Progenitor cell of endocrine pancreas (in vitro differentiated cells): ENCODE measurements around the gene PSMD13. TPM values are rescaled to one million over a fixed set of nuclear protein-coding genes. Genes with fewer than 3 reads are reported as not detected.

ENCODE experiments used
- DNase-seq: peaks from one replicate; pipeline ENCODE4 v3.0.0; 2021; ENCODE audit warnings: low spot score; ENCODE audit not compliant: unreplicated experiment
- H3K27ac Mint-ChIP-seq: 2 replicates; pipeline ENCODE4 v1.8.0; 2021; ENCODE audit warnings: mild to moderate bottlenecking, moderate library complexity, mixed read lengths
- H3K27me3 Mint-ChIP-seq: 2 replicates; pipeline ENCODE4 v1.8.0; 2021; ENCODE audit warnings: mixed read lengths
- H3K36me3 Mint-ChIP-seq: 2 replicates; pipeline ENCODE4 v1.8.0; 2022; ENCODE audit warnings: mixed read lengths; ENCODE audit not compliant: insufficient read depth
- H3K4me1 Mint-ChIP-seq: 2 replicates; pipeline ENCODE4 v1.8.0; 2021; ENCODE audit warnings: low read depth, mixed read lengths
- H3K4me3 Mint-ChIP-seq: 2 replicates; pipeline ENCODE4 v1.8.0; 2021; ENCODE audit warnings: low read depth, mild to moderate bottlenecking, moderate library complexity, mixed read lengths
- H3K9me3 Mint-ChIP-seq: 2 replicates; pipeline ENCODE4 v1.8.0; 2021; ENCODE audit warnings: low read depth, mixed read lengths
- total RNA-seq: library from RNA; stranded (reverse); gene quantifications from 2 replicates; pipeline ENCODE4 v1.2.1, GENCODE V29; 2021
- TF ChIP-seq, protein P1 (sequence below): fragments of 200-600 bp; sonication (generic); IDR thresholded peaks from one replicate; pipeline ENCODE4 v1.5.0; 2021; ENCODE audit warnings: antibody characterized with exemption, mild to moderate bottlenecking; ENCODE audit not compliant: unreplicated experiment

Gene PSMD13
- total RNA-seq, 1 donor from 2014 or later = 100 TPM

GRCh38 chr11:224424-224823, 12.4 kb upstream of the PSMD13 start:
- no peak for DNase-seq
- peaks cover 1% of the 10 kb centered on the region for H3K36me3 Mint-ChIP-seq
- no peak overlapping the region for H3K27ac Mint-ChIP-seq
- TF ChIP-seq, protein P1, sequence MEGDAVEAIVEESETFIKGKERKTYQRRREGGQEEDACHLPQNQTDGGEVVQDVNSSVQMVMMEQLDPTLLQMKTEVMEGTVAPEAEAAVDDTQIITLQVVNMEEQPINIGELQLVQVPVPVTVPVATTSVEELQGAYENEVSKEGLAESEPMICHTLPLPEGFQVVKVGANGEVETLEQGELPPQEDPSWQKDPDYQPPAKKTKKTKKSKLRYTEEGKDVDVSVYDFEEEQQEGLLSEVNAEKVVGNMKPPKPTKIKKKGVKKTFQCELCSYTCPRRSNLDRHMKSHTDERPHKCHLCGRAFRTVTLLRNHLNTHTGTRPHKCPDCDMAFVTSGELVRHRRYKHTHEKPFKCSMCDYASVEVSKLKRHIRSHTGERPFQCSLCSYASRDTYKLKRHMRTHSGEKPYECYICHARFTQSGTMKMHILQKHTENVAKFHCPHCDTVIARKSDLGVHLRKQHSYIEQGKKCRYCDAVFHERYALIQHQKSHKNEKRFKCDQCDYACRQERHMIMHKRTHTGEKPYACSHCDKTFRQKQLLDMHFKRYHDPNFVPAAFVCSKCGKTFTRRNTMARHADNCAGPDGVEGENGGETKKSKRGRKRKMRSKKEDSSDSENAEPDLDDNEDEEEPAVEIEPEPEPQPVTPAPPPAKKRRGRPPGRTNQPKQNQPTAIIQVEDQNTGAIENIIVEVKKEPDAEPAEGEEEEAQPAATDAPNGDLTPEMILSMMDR = no peak
- H3K4me3 Mint-ChIP-seq = no peak overlapping the region
- no peaks in the 10 kb centered on the region for H3K4me1 Mint-ChIP-seq
- no peaks in the 10 kb centered on the region for H3K9me3 Mint-ChIP-seq
- H3K27me3 Mint-ChIP-seq = no peaks in the 10 kb centered on the region

GRCh38 chr11:225734-226453, 10.9 kb upstream of the PSMD13 start:
- Mint-ChIP-seq H3K4me1 (no peaks in the 10 kb centered on the region), H3K9me3 (no peaks in the 10 kb centered on the region), H3K36me3 (peaks cover 4% of the 10 kb centered on the region), H3K4me3 (no peak overlapping the region), H3K27ac (peak overlapping the region; percentile 46), H3K27me3 (no peaks in the 10 kb centered on the region)
- no peak for DNase-seq
- TF ChIP-seq, protein P1 = no peak

DNA sequence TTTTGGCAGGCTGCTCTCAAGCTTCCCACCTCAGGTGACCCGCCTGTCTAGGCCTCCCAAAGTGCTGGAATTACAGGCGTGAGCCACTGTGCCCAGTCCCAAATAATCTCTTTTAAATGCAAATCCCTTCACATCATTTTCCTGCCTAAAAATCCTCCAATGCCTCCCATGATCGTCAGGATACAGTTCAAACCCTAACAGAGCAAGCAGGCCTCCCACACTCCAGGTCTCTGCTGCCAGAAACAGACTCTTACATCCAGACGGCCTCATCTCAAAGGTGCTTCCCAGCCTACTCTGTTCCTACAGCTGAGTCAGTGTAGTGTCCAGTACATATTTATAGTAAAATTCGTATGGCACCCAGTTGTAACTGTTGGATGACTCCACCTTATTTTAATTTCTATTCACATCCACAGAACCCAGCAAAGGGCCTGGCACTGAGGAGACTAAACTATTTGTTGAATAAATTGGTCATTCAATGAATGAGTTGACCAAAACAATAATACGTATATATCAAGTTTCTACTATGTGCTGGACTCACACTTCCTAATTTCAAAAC, 8.9 kb upstream of the PSMD13 start:
- TF ChIP-seq, protein P1 = no peak
- Mint-ChIP-seq H3K27me3 (no peaks in the 10 kb centered on the region), H3K36me3 (peaks cover 6% of the 10 kb centered on the region), H3K9me3 (no peaks in the 10 kb centered on the region), H3K4me1 (no peaks in the 10 kb centered on the region), H3K27ac (no peak overlapping the region), H3K4me3 (no peak overlapping the region)
- no peak for DNase-seq

- no peak for DNase-seq
- H3K4me1 Mint-ChIP-seq = peaks cover 5% of the 10 kb centered on the region
- no peak overlapping the region for H3K4me3 Mint-ChIP-seq
- no peak overlapping the region for H3K27ac Mint-ChIP-seq
- H3K36me3 Mint-ChIP-seq = peaks cover 5% of the 10 kb centered on the region
- TF ChIP-seq, protein P1 = no peak
- H3K9me3 Mint-ChIP-seq = no peaks in the 10 kb centered on the region
- H3K27me3 Mint-ChIP-seq = no peaks in the 10 kb centered on the region
Observed at GRCh38 chr11:230431-230830, 6.3 kb upstream of the PSMD13 start.

DNA sequence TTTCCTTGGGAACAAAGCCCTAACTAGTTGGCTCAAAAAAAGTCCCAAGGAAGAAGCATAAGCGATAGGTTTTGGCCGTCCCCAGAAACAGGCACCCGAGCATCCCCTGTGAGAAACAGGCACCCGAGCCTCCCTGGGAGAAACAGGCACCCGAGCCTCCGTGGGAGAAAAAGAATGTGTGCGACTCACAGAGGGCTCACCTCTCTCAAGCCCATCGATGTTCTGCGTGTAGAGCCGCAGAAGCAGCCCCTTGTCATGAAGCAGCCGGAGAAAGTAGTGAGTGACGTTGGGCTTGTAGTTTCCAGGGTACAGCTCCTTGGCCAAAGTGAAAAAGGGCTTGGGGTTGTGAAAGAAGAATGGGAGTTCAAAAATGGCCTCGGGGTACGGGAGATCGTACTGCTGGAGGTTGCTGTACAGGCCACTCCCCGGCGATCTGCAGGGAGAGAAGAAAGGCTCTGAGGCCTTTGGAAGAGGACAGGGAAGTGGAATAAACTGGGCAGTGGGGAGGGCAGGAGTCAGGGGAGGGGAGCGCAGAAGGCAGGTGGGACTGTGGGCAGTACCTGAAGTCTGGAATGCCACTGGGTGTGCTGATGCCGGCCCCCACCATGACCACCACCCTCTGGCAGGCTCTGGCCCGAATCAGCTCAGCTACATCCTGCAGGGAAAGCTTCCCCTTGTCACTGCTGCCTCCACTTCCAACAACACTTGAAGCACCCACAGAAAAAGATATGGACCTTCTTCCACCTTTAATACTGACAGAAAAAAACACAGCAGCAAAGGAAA, 3.8 kb upstream of the PSMD13 start:
- Mint-ChIP-seq H3K27me3 (no peaks in the 10 kb centered on the region), H3K27ac (no peak overlapping the region), H3K4me3 (no peak overlapping the region), H3K36me3 (peaks cover 5% of the 10 kb centered on the region), H3K9me3 (no peaks in the 10 kb centered on the region), H3K4me1 (peaks cover 7% of the 10 kb centered on the region)
- TF ChIP-seq, protein P1 = no peak
- DNase-seq = no peak
